HFF-Myc (cell line): Measurements from ENCODE around the gene WNT3.

Source experiments
- DNase-seq: peaks from one replicate; pipeline ENCODE4 v3.0.0-alpha.2; 2011; ENCODE audit warnings: low read depth; ENCODE audit errors: extremely low read depth
- H3K4me3 ChIP-seq: replicated peaks from 2 replicates; pipeline ENCODE4 v1.5.1; 2011; ENCODE audit warnings: low read depth, mild to moderate bottlenecking, control low read depth, low read length
- TF ChIP-seq, protein P1 (sequence below): IDR thresholded peaks from 2 replicates; pipeline ENCODE4 v1.5.1; 2012; ENCODE audit warnings: mild to moderate bottlenecking, low read depth, low read length, control low read depth; ENCODE audit errors: missing control alignments

WNT3 gene

GRCh38 chr17:46732160-46732559, 86.3 kb downstream of the WNT3 start:
- H3K4me3 ChIP-seq = no peak overlapping the region
- no peak for DNase-seq
- TF ChIP-seq, protein P1, sequence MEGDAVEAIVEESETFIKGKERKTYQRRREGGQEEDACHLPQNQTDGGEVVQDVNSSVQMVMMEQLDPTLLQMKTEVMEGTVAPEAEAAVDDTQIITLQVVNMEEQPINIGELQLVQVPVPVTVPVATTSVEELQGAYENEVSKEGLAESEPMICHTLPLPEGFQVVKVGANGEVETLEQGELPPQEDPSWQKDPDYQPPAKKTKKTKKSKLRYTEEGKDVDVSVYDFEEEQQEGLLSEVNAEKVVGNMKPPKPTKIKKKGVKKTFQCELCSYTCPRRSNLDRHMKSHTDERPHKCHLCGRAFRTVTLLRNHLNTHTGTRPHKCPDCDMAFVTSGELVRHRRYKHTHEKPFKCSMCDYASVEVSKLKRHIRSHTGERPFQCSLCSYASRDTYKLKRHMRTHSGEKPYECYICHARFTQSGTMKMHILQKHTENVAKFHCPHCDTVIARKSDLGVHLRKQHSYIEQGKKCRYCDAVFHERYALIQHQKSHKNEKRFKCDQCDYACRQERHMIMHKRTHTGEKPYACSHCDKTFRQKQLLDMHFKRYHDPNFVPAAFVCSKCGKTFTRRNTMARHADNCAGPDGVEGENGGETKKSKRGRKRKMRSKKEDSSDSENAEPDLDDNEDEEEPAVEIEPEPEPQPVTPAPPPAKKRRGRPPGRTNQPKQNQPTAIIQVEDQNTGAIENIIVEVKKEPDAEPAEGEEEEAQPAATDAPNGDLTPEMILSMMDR = no peak

DNA sequence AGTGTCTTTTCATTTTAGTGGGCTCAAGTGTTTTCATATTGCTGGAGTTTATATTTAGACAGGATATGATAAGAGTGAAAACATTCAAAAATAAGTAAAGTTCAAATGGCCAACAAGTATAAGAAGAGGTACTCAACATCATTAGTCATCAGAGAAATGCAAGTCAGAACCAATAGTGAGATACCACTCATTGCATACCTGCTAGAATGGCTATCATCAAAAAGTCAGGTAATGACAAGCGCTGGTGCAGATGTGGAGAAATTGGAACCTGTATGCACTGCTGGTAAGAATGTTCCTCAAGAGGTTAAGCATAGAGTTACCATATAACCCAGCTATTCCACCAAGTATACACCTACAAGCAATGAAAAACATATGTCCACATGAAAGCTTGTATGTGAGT, 87.8 kb downstream of the WNT3 start:
- H3K4me3 ChIP-seq = no peak overlapping the region
- TF ChIP-seq, protein P1 = no peak
- no peak for DNase-seq

DNA sequence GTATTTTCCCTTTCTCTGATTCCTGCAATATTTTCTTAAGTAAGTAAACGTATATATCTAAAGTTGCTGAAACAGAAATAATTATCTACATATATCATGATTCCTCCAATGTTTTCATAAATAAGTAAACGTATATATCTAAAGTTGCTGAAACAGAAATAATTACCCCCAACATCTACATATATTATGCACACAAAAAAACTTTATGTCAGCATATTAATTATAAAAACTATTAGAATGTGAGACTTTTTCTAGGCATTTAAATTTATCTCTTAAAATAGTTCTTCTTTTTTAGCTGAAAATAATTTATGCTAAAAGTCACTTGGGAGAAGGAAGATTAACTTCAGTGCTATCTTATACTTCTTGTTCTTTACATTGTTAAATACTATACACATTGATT, 88.5 kb downstream of the WNT3 start:
- no peak overlapping the region for H3K4me3 ChIP-seq
- TF ChIP-seq, protein P1 = no peak

DNA sequence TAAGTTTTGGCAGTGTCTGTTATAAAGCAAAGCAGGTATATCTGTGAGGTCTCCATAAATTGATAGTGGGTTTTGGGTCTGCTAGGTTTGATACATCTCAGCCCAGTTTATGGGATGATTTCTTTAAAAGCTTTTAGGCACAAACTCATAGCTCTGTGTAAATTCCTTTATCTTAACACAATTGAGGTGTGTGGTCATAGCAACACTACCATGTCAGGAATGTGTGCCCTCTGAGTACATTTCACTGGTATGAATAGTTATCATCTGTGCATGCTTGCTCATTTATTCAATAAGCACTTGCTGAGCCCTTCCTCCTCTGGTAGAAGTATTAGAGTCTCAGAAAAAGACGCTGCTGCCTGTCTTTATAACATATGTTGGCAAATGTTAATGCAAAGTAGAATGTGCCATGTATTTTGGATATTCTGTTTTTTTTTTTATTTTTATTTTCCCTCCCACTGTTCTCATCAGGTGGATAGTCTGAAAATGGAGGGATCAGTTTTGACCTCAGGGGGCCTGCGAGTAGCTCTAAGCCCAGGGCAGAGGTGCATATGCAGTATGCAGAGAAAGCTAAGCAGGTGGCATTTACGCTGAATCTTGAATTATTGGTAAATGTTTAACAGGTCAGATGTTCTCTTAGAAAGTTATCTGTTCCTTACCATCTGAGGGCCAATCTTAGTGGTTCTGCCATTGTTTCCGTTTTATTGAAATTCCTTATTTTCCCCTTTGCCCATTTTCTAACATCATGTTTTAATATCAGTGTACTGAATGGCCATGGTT, 90.7 kb downstream of the WNT3 start:
- DNase-seq = peak; percentile 16
- TF ChIP-seq, protein P1 = no peak
- H3K4me3 ChIP-seq = no peak overlapping the region

More for the DNA sequence above, 88.5 kb downstream of the WNT3 start:
- DNase-seq = no peak

- no peak for DNase-seq
- TF ChIP-seq, protein P1 = no peak
- H3K4me3 ChIP-seq = no peak overlapping the region
These were observed 92.3 kb downstream of the WNT3 start for GRCh38 chr17:46726206-46726605.

DNA sequence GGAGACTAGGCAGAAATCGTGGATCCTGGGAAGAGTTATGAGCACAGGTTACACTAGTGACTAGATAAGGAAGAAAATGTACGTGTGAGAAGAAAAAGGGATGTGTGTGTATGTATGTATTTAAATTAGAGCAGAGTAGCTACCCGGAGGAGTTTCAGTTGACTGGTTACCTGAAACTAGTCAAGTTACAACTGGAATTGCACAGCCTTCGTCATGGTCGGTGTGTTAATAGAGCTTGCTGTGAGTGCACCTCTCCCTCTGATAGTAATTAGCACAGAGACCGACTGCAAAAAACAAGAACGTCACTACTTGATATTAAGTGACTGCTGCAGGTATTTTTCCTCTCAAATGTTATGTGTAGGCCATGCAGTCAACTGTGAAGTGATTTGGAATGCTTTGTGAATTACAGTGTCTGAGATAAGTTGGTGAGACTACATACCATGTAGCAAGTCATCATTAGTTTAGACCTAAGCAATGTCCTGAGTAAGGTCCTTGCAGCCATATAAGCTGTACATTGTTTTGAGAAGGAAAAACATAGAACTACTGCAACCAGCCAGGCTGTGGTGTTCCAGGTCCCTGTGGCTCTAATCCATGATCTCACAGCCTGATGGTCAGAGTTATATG, 95.7 kb downstream of the WNT3 start:
- TF ChIP-seq, protein P1 = no peak
- no peak overlapping the region for H3K4me3 ChIP-seq
- no peak for DNase-seq
